Right lung (tissue), 5 donors: ENCODE data around the gene TOR4A. TPM values are rescaled to one million over a fixed set of nuclear protein-coding genes. Genes with fewer than 3 reads are reported as not detected.
"Not testable (repeated sequence)": the region's sequence is repeated elsewhere in the genome, so short reads cannot be mapped to it uniquely, and the experiment has no call there.

ENCODE experiments used
- DNase-seq, 2 donors: peaks; one replicate each; pipeline ENCODE4 v3.0.0-alpha.2; 2013
- polyA plus RNA-seq, 5 donors: library from polyadenylated mRNA; unstranded; fragments of 120-200 nt; gene quantifications; one replicate each; pipeline versions ENCODE4 v1.2.1 to v1.2.3, GENCODE V29; 2013; ENCODE audit warnings: inconsistent platforms in 1 of 5, low replicate concordance in 1 of 5; ENCODE audit not compliant: insufficient read length in 5 of 5, insufficient read depth in 1 of 5

TOR4A gene
- polyA plus RNA-seq, 5 donors, result 6.6 to 17.8 (median 10.3) TPM

DNA sequence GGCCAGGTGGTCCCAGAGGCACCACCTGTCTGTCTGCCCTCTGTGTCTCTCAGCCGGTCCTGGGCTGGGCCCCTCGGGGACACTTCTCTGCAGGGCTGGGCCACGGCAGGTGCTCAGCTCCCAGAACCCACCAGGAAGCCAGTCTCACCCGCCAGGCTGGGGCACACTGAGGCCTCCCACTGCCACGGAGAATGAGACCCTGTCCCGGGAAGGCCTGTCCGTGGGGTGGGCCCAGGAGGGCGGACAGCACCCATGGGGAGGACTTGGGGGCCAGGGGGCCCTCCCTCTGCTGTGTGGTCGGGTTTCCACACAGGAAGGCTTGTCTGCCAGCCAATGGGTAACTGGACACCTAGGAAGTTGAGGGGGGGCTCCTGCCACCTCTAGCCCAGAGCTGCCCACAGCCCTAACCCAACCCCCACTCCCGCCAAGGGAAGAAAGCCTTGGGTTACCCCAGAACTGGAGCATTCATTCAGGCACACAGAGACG is 40.5 kb upstream of the TOR4A start:
- DNase-seq, result no peak

DNA sequence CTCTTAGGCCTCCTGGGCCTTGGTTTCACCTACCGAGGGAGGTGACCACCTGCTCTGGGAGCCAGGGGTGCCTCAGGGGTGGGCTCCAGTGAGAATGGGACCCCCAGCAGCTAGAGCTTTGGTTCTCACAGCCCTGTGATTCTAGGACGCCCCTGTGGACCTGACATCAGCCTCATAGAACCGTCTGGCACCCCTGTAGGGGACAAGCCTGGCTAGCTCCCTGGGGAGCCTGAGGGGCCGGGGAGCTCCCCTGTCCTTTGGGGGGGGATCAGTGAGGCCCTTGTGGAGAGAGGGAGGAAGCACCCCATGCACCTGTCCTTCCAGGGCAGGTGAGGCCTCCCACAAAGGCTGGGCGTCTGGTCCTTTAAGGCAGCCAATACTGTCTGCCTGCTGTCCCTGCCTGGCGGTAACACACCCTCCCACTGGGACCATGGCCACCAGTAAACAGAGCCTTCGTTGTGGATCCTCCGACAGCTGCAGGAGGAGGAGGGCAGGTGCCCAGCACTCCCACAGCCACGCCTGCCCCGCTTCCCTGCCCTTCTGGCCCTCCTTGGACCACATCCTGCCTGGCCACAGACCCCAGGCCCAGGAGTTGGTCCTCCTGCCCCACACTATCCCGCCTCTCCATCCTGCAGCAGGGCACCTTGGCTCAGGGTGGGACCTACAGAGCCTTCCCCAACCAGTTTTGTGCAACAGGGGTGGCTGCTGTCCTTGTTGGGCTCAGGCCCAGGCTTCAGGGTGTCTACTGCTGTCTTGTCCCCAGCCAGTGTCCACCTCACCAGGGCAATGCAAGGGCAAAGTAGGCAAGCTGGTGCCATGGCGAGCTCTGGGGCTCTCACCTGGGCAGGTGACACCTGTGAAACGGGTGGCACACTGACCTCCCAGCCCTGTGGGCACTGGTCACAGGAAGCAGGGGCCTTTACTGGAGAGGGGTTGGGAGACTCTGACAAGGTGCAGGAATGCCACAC is 39.5 kb upstream of the TOR4A start:
- no peak for DNase-seq

DNA sequence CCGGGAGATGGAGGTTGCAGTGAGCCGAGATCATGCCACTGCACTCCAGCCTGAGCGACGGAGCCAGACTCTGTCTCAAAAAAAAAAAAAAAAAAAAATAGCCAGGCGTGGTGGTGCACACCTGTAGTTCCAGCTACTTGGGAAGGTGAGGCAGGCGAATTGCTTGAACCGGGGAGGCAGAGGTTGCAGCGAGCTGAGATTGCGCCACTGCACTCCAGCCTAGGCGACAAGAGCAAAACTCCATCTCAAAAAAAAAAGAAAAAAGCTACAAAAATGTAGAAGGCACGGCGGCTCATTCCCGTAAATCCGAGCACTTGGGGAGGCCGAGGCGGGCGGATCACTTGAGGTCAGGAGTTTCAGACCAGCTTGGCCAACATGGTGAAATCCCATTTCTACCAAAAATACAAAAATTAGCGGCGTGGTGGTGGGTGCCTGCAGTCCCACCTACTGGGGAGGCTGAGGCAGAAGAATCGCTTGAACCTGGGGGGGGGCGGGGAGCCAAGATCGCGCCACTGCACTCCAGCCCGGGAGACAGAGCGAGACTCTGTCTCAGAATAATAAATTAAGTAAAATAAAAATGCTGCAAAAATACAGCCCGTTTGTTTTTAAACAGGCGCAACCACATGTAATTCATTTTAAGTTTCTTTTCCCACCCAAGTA is 37.9 kb upstream of the TOR4A start:
- DNase-seq, result not testable (repeated sequence)

DNA sequence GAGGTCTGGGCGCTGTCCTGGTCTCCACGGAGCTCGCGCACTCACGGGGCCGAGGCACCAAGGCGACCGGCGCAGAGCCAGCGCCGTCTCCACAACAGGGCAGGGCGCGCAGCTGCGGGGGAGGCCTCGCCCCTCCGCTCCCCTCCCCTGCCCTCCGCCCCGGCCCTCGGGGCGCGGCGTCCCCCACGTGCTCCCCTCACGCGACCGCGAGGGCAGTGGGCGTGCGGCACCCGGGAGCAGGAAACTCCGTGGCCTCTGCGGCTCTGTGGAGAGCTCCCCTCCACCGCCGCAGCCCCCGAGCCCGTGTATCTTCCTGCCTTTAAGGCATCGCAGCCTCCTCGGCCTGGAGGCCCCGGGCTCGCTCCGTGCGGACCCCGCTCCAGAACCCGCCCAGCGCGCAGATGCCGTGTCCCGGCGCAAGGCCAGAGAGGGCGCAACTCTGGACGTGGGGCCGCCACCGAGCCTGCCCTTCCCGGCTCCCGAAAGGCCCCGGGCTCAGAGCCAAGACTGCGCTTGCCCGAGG is 37.1 kb upstream of the TOR4A start:
- peak; percentile 88 to 92 for DNase-seq

DNA sequence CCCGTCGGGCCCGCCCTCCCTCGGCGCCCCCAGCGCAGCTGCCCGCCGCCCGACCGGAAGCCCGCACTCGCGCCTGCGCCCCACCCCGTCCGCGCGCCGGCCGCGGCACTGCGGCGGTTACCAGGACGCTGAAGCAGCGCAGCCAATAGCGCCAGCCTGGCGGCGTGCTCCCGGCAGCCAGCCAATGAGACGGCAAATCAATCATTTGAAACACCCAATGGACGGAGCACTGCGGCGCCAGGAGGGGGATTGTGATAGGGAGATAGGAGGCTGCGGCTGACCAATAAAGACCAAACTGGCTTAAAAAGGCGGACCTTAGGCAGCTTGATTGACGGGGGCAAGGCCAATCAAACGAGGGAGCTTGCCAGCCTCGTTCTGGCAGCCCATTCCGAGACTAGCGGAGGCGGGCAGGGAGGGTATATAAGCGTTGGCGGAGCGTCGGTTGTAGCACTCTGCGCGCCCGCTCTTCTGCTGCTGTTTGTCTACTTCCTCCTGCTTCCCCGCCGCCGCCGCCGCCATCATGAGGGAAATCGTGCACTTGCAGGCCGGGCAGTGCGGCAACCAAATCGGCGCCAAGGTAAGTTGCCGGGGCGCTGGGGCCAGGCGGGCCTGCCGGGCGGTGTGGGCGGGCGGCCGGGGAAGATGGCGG is 36.6 kb upstream of the TOR4A start, which contains the start of gene TUBB4B:
TUBB4B (plus strand) TSS at position 447 of the 649 bp plus-strand sequence; CDS start at position 521, 74 bp downstream.
- DNase-seq, result peak; percentile 100

DNA sequence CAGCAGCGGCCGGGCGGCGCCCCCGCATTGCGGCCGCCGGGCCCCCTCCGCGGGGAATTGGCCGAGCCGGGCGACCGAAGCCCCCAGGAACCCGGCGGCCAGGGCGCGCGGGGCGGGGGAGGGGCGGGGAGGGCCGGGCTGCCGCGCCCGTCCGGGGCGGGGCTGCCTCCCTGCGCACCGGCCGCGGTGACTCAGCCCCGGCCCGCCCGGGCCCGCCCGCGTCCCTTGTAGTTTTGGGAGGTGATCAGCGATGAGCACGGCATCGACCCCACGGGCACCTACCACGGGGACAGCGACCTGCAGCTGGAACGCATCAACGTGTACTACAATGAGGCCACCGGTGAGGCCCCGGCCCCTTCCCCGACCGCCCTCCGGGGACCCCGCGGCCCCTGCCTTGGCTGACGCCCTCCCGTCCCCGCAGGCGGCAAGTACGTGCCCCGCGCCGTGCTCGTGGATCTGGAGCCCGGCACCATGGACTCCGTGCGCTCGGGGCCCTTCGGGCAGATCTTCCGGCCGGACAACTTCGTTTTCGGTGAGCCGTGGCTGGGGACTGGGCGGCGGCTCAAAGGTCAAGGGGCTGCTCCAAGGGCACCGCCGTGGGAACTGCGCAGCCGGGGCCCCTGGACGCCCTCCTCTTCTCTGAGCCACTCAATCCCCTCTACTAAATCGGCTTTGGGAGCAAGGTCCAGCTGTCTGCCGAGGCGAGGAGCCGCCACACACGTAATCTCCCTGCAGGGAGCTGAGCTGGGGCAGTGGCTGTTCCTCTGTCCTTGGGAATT is 35.8 kb upstream of the TOR4A start:
- DNase-seq, result no peak

DNA sequence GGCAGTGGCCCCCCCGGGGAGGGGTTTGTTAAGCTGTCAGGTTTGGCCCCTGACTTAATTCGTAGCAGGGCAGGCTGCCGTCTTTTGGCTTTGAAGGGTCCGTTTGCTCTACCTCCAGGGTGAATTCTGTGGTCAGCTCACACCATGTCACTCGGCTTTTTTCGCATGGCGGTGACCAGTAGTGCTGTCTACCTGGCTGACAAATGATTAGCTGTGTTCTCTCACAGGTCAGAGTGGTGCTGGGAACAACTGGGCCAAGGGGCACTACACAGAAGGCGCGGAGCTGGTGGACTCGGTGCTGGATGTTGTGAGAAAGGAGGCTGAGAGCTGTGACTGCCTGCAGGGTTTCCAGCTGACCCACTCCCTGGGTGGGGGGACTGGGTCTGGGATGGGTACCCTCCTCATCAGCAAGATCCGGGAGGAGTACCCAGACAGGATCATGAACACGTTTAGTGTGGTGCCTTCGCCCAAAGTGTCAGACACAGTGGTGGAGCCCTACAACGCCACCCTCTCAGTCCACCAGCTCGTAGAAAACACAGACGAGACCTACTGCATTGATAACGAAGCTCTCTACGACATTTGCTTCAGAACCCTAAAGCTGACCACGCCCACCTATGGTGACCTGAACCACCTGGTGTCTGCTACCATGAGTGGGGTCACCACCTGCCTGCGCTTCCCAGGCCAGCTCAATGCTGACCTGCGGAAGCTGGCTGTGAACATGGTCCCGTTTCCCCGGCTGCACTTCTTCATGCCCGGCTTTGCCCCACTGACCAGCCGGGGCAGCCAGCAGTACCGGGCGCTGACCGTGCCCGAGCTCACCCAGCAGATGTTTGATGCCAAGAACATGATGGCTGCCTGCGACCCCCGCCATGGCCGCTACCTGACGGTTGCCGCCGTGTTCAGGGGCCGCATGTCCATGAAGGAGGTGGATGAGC is 35.0 kb upstream of the TOR4A start:
- DNase-seq, result no peak

DNA sequence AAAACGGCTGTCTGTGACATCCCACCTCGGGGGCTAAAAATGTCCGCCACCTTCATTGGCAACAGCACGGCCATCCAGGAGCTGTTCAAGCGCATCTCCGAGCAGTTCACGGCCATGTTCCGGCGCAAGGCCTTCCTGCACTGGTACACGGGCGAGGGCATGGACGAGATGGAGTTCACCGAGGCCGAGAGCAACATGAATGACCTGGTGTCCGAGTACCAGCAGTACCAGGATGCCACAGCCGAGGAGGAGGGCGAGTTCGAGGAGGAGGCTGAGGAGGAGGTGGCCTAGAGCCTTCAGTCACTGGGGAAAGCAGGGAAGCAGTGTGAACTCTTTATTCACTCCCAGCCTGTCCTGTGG is 34.3 kb upstream of the TOR4A start:
- not testable (repeated sequence) for DNase-seq

DNA sequence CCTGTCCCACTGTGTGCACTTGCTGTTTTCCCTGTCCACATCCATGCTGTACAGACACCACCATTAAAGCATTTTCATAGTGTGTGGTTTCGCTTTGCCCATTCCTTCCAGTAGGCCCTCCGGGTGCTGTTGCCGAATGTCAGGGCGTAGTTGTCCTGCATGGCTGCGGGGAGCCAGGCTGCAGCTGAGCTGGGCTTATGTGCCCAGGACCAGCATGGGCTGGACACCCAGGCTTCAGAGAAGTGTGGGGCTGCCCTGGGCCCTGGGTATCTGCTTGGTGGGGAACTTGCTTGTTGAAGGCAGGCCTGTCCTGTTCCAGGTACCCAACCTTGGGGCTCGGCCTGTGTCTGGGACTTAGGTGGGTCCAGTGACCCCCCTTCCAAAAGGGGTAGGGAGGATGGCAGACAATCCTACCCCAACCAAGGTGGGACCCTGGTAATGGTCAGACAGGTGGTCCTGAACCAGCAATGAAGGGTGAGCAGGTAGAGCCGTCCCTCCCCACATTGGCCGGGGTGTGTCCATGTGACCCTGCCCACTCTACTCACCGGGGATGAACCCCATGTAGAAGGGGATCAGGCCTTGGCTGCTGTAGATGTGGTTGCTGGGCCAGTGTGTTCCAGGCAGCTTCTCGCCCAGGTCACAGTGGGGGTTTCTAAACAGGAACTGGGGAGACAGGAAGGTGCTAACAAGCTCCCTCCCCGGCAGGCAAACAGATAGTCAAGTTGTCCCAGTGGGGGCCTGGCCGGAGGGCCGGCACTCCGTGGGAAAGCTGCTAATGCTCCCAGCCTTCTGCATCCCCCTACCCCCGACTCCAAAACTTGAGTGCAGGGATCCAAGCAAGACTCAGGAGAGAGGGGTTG is 33.7 kb upstream of the TOR4A start:
- DNase-seq, result no peak

DNA sequence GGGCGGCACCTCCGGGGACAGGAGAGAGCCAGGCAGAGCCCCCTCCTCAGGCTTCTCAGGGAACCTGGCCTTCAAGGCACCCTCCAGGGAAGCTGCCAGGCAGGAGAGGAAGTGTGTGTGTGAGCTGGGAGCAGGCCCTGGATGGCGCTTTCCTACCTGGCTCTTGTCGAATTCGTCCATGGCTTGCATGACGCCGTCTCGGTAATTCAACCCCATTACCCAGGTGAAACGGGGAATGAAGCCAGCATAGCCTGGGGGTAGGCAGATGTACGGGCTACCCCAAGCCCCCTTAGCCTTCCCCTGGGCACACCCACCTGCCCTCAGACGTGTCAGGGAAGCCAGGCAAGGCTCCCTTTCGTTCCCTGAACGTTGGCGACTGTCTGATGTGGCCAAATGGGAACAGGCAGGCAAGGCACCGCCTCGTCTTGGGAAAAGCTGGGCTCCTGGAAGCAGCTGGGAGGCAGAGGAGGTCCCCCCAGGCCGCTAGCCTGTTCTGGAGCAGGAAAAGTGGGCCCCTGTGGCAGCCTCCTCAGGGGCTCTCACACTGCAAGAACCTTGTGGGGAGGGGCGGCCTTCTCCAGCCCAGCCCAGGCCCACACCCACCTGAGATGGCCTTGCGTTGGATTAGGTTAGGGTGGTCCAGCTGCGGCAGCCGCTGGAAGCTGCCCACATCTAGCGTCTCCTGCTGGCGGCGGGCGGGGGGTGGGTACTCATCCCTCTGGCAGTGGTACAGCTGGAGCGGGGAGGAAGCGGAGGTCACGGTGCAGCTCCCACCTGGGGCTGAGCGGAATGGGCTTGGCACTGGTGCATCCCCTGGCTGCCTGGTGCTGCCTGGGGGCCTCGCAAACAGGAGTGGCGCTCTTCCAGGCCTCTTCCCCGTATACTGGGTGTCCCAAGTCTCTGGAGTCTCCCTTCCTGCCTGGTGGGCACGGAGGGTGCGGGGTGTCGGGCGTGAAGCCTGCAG is 32.8 kb upstream of the TOR4A start:
- no peak for DNase-seq

DNA sequence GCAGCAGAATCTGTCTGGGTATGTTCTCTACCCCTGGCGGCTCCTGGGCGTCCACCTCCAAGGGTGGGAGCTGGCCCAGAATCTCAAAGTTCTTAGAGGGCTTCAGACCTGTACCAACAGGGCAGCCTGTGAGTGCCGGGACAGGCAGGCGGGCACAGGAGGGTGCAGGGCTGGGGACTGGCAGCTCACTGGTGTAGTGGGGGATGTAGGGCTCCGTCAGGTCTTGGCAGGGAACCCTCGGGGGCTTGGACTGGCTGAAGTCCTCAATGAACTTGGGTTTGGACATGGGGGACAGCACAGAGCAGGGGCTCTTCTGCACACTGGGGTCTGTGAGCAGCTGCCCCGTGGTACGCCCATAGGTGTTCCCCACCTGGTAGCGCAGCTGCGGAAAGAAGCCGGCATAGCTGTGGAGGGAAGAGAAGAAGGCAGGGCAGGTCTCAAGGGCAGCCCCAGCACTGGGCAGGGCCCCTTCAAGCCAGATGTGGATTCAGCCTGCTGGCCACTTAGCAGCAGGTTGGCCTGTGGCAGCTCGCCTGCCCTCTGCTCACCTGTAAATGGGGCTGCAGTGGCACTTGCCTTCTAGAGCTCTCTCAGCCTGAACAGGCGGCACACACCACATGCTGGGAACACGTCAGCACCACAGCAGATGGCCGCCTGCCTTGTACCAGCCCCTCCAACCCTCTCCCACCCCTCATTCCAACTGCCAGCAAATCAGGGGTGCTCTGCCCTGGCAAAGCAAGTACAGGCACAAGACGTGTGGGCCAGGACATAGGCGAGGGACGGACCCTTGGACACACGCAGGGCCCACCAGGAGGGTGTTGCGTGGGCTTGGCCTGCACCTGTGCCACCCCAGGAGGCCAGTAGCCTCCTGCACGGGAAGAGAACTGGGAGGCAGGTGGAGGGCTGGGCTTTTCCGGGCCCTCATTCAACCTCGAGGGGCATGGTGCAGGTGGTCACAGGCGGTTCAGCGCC is 31.8 kb upstream of the TOR4A start:
- no peak for DNase-seq

DNA sequence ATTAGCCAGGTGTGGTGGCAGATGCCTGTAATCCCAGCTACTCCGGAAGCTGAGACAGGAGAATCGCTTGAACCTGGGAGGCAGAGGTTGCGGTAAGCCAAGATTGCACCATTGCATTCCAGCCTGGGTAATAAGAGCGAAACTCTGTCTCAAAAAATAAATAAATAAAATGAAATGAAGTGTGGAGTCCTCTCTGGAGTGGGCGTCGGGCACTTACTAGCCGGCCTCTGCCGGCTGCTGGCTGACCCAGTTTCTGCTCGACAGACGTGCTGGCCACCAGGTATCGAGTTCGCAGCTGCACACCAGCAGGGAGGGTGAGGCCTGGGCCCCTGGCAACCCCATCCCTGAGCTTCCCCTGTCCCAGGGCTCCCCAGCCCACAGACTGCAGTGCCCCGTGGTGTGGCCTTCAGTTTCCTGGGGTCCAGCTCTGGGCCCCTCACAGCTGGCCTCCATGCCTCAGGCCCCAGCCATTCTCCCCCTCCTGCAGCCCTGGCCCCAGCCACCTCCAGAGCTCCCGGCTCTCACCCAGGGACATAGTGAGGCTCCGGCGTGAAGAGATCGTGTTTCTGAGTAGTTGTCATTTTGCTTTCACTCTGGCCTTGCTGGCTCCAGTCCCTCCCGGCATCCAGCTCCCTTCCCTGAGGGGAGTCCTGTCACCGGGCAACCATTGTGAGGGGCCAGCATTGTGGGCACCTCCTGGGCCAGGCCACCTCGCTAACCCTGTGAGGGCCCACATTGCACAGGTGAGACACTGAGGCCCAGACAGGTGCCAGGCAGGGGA is 30.2 kb upstream of the TOR4A start:
- no peak for DNase-seq

DNA sequence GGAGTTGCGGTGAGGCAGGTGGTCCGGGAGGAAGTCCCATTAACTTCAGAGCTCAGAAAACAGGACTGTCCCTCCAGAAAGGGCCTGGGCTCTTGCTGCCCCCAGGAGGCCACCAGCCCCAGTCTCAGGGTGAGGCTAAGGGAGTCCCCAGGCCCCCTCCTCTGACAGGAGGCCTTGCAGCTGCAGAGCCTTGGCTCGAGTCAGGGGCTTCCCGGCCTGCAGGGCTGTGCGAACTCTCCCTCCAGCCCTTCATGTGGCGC is 29.7 kb upstream of the TOR4A start:
- DNase-seq, result no peak

DNA sequence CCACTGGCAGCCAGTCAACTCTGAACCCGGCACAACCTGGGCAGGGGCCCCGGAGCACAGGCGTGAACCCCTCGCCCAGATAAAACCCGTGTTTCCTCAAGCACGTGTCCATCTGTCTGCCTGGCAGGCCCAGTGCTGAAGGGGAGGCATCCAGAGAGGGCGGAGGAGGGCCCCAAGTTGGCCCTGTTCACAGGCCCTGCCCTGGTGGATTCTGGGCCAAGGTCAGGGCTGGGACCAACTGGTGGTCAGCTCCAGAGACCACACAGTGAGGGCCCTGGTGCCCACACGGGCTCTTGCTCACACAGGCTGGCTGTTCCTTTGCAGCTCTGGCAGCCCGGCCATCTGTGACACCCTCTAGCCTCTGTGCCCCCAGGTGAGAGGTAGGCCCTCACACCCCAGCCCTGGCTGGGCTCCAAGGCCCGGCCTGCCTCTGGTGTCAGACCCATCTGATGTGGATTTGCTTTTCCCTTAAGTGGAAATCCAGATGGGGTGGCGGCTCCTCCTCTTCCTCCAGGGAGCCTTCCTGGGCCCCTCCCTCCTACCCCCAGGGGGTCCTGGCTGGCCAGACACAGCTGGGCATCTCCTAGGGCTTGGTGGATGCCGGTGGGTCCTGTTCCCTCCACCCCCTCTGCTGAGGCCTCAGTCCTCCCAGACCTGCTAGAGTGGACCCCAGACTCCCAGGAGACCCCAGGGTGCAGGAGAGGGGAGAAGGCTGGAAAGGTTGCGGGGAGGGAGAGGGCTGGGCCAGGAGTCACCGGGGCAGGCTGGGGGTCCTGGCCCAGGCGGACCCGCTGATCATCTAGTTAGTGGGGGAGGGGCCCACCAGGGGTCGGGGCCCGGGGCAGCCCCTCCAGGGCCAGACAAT is 27.0 kb upstream of the TOR4A start:
- no peak for DNase-seq

DNA sequence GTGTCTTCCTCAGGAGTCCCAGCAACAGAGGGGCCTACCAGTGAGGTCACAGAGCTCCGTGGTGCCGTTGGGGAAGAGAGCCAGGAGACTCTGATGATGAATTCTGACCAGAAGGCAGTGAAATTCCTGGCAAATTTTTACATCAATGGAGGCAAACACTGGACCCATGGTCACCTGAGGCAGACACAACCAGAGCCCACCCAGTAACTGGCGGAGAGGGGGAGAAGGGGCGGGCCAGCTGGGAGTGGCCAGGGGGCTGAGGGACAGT is 26.4 kb upstream of the TOR4A start, which contains the start of gene STPG3:
STPG3 (plus strand) TSS at position 93 of the 268 bp plus-strand sequence; CDS start at position 94, 1 bp downstream.
- DNase-seq, result no peak
